SU-DHL-6 (cell line): ENCODE data around the gene NSMCE1.

Experiments
- EZH2phosphoT487 ChIP-seq: fragments of 200-600 bp; sonication (generic), shearing (Covaris generic); conservative IDR thresholded peaks from 2 replicates; pipeline ENCODE4 v1.6.1; 2018; ENCODE audit warnings: mild to moderate bottlenecking, antibody characterized with exemption, low read length, moderate library complexity, mixed read lengths
- TF ChIP-seq, protein P1 (sequence below): fragments of 200-600 bp; sonication (generic); IDR thresholded peaks from one replicate; pipeline ENCODE4 v1.5.1; 2017; ENCODE audit warnings: antibody characterized with exemption, mild to moderate bottlenecking, low read length, moderate library complexity; ENCODE audit not compliant: insufficient read depth, poor library complexity, severe bottlenecking

DNA sequence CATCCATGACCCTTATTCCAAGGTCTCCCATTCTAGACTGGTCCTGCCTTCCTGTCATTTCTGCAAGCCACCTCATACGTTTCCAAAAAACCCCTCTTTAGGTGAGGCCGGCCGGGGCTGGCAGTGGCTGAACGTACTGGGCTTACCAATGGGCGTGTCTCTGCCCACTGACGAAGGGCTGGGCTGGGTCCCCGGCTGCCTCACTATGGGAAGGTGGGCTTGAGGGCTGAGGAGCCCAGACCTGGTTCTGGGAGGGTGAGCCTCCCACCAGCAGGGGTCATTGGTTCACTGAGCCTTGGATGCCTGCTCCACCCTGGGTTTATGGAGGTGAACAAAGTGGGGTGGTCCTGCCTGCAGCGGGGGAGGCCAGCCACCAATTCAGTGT, 45.4 kb downstream of the NSMCE1 start:
- TF ChIP-seq, protein P1, sequence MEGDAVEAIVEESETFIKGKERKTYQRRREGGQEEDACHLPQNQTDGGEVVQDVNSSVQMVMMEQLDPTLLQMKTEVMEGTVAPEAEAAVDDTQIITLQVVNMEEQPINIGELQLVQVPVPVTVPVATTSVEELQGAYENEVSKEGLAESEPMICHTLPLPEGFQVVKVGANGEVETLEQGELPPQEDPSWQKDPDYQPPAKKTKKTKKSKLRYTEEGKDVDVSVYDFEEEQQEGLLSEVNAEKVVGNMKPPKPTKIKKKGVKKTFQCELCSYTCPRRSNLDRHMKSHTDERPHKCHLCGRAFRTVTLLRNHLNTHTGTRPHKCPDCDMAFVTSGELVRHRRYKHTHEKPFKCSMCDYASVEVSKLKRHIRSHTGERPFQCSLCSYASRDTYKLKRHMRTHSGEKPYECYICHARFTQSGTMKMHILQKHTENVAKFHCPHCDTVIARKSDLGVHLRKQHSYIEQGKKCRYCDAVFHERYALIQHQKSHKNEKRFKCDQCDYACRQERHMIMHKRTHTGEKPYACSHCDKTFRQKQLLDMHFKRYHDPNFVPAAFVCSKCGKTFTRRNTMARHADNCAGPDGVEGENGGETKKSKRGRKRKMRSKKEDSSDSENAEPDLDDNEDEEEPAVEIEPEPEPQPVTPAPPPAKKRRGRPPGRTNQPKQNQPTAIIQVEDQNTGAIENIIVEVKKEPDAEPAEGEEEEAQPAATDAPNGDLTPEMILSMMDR = no peak
- no peak for TF ChIP-seq EZH2phosphoT487
